Heart left ventricle (tissue), 16 donors: Measurements from ENCODE around the gene NOTCH2NLA. TPM values are rescaled to one million over a fixed set of nuclear protein-coding genes. Genes with fewer than 3 reads are reported as not detected.
"Not testable (repeated sequence)": the region's sequence is repeated elsewhere in the genome, so short reads cannot be mapped to it uniquely, and the experiment has no call there.

Experiments
- ATAC-seq, 4 donors: fragments of 200-7000 bp; cut with Tn5 transposase; one replicate each; pipeline ENCODE4 v1.9.1; 2020 to 2022; ENCODE audit warnings: moderate library complexity in 4 of 4, mild to moderate bottlenecking in 3 of 4, moderate number of reproducible peaks in 1 of 4
- DNase-seq, 5 donors: peaks; one replicate each; pipeline ENCODE4 v3.0.0-alpha.2; 2020
- H3K27ac ChIP-seq, 12 donors: fragments of 200-600 bp; sonication (generic) in 4 of 12; one replicate each; pipeline versions ENCODE4 v1.5.0 to v1.8.0; 2016 to 2022; ENCODE audit warnings: mild to moderate bottlenecking in 2 of 12
- H3K27me3 ChIP-seq, 9 donors: fragments of 200-600 bp; sonication (generic) in 2 of 9; one replicate each; pipeline versions ENCODE4 v1.5.1 to v1.8.0; 2016 to 2022; ENCODE audit warnings: mild to moderate bottlenecking in 3 of 9
- H3K36me3 ChIP-seq, 9 donors: fragments of 200-600 bp; sonication (generic) in 2 of 9; one replicate each; pipeline versions ENCODE4 v1.5.0 to v1.8.0; 2018 to 2022; ENCODE audit warnings: mild to moderate bottlenecking in 2 of 9
- H3K4me1 ChIP-seq, 12 donors: fragments of 200-600 bp; sonication (generic) in 4 of 12; one replicate each; pipeline versions ENCODE4 v1.5.0 to v1.8.0; 2016 to 2022; ENCODE audit warnings: mild to moderate bottlenecking in 3 of 12
- H3K4me3 ChIP-seq, 12 donors: fragments of 200-600 bp; sonication (generic) in 4 of 12; one replicate each; pipeline versions ENCODE4 v1.5.0 to v1.8.0; 2017 to 2022; ENCODE audit warnings: mild to moderate bottlenecking in 9 of 12, moderate library complexity in 4 of 12
- H3K9me3 ChIP-seq, 12 donors: fragments of 200-600 bp; sonication (generic) in 4 of 12; one replicate each; pipeline versions ENCODE4 v1.5.0 to v1.8.0; 2016 to 2022; ENCODE audit warnings: mild to moderate bottlenecking in 1 of 12
- WGBS, 4 donors: extraction: QIAGEN DNeasy Blood & Tissue Kit in 2 of 4; methylation state at CpG; one replicate each; pipeline versions ENCODE4 v1.1.5 to v1.1.7; 2013 to 2018; 5-methylcytosine and 5-hydroxymethylcytosine counted together
- intact Hi-C, 10 donors: fragments of 100-400 bp; cut with DNase I; formaldehyde crosslinking; loops; one replicate each; pipeline versions ENCODE4 v1.11.1 to v1.14.2; 2022
- polyA plus RNA-seq, 2 donors: library from polyadenylated mRNA; stranded (reverse); fragments of 200-250 nt; gene quantifications; one replicate each; pipeline ENCODE4 v1.2.3, GENCODE V29; 2013
- total RNA-seq, 9 donors: library from RNA; depleted of rRNA in 2 of 9; stranded (reverse); fragments of >200 nt in 2 of 9; fragmentation: NEBNext Ultra II Directional in 3 of 9; extraction: Animal tissue kit (Norgen Biotek cat#: 25700) in 3 of 9; gene quantifications; one replicate each; pipeline versions ENCODE4 v1.1.0 to v1.2.4, GENCODE V29; 2016 to 2023
- donor health status: ischemic (EF 13 %, LVEDD 7.1; RV severe dilation, severe dysfunction).
- donor health status: healthy with polysubstance abuse.
- donor health status: DM: no; HTN: yes; CAD: no.
- donor health status: DM: no; HTN: no; CAD: no.
- donor health status: ischemic (EF 25% LVEDD 6.9; RV normal size, moderate dysfunction).
- donor health status: ischemic (EF 25% LVEDD 5.7; RV mildly dilated, moderate dysfunction).
- donor health status: healthy.
- donor health status: DM: yes; HTN: yes; CAD: no.
- donor health status: ischemic (EF 35%, LVEDD 5.7; RV mildly dilated, moderate dysfunction).
- donor health status: nonischemic (EF 11% LVEDD 7.7; RV severe dilation, severe dysfunction).
- donor health status: DM: yes; HTN: yes; CAD: no.
- donor health status: PGD.
- donor health status: ischemic (EF 29% LVEDD 5.4; RV normal size, mild dysfunction).
- donor health status: nonischemic (EF 23%, LVEDD 6.1; RV moderate dilation, normal function).

The NOTCH2NLA gene
- total and polyA plus RNA-seq, 11 donors, result 6.1 to 32.2 (median 9.2) TPM

DNA sequence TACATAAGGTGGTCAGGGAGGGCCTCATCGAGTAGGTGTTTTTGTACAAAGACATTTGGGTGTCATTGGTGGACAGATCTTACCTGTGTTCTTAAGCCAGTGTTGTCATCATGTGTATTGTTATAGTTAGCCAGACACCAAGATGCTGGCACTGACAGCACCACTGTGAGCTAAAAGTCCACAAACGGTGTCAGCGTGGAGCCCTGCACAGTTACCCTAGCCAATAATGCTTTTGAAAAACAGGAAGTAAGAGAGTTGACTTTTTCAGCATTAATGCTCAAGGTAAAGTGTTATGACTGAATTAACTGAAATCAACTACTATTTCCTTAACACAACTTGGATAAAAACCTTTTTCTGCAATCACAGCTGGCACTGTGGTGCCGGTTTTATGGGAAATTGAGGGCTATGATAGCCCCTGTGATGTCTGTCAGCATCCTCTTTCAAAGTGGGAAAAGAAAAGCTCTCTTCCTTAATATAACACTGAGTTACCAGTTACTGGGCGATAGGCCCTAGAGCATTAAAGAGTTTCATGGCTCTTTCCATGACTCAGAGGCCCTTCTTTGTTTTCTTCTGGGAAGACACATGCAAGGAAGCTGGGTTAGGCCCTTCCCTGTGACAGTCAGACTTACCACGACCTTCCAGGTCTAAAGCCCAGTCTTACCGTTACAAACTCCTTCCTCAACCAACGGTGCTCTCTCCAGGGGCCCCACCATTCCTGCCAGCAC lies 31.3 kb upstream of the NOTCH2NLA start:
- H3K4me1 ChIP-seq, H3K27me3 ChIP-seq, DNase-seq, H3K9me3 ChIP-seq, H3K27ac ChIP-seq, H3K4me3 ChIP-seq, ATAC-seq, H3K36me3 ChIP-seq, intact Hi-C loops: not testable (repeated sequence)
- no CpG with 5 or more reads among the region's 8 CpGs for WGBS, 4 donors

DNA sequence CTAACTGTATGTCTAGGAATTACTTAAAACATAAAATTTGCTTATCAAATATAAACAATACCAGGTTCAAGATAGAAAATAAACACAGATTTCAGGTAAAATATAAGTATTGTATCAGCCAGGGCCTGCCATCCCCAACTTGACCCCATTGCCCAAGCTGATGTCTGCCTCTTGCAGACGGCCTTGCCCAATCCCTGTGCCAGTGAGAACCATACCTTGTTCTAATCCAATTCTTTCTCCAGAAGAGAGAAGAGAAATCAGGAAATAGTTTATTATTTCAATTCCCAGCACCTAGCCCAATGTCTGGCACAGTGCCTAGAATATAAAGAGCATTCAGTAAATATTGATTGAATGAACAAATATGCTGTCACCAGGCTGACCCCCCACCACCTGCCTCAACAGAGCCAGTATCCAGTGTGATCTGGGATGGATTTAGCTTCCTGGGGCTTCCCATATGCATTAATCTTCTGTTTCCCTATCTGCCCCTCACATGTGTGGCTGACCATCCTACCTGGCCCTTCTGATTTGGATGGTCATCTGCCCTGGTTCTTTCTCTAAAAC lies 29.3 kb upstream of the NOTCH2NLA start:
- H3K27me3 ChIP-seq, H3K36me3 ChIP-seq, H3K9me3 ChIP-seq, H3K27ac ChIP-seq, intact Hi-C loops, ATAC-seq, DNase-seq, H3K4me3 ChIP-seq, H3K4me1 ChIP-seq: not testable (repeated sequence)
- no CpG with 5 or more reads among the region's 1 CpG for WGBS, 4 donors

DNA sequence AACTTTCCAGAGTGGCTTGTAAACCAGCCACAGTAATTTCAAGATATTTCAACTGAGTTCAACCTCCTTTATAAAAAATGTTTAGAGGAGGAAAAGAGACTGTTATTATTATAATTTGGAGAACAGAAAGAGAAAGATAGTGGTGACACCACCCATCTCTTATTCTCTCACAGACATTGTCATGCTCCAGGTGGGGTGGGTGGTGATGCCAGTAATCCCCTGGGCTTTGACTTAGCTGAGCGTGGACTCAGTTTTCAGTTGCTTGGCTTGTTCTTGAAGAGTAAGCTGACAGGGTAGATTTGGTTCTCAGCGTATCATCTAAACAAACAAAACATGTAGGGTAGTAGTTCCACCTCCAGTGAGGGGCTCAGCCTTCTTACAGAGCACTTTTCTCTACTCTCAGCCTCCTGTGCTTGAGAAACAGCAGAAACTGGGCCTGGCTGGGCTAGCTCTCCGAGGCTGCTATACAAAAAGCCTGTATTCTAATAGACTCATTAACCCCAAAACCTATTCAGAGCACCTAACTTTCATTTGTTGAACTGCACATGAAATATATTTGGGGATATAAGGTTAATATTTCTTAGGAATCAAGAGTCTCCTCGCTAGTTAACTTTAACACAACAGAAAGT lies 25.9 kb upstream of the NOTCH2NLA start:
- peak in 1 of 5 donors; percentile 2 for DNase-seq
- H3K4me3 ChIP-seq, H3K27me3 ChIP-seq, H3K27ac ChIP-seq, ATAC-seq, H3K36me3 ChIP-seq, H3K9me3 ChIP-seq, intact Hi-C loops, H3K4me1 ChIP-seq: not testable (repeated sequence)
- 72 to 82% (median 80%) methylated on average over 1 of the region's 4 CpGs; no CpG with 5 or more reads in 1 of the 4 donors for WGBS, 4 donors

- H3K36me3 ChIP-seq, H3K27ac ChIP-seq, DNase-seq, H3K4me1 ChIP-seq, H3K9me3 ChIP-seq, intact Hi-C loops, ATAC-seq, H3K4me3 ChIP-seq, H3K27me3 ChIP-seq: not testable (repeated sequence)
- 40% methylated on average over 1 of the region's 4 CpGs; no CpG with 5 or more reads in 3 of the 4 donors for WGBS, 4 donors
Measured at GRCh38 chr1:146253249-146253855, 24.5 kb upstream of the NOTCH2NLA start.

DNA sequence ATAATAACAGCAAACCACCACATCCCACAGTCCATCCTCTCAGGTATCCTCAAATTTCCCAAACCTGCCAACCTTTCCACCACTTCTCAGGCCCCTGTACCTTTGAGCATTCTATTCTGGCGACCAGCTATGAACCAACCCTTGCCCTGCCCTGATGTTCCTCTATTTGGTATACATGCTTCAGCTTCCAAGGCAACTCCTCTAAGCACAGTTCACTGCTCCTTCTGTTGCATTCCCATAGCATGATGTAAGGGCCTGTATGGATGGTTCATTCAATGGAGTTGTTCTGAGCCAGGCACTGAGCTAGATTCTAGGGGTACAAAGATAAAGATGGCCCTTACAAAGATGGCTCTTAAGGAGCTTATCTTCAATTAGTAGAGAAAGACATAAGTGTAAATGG lies 22.7 kb upstream of the NOTCH2NLA start:
- DNase-seq, intact Hi-C loops: not testable (repeated sequence)
- WGBS, 4 donors, result no CpG with 5 or more reads among the region's 1 CpG

GRCh38 chr1:146248643-146249042 lies 19.8 kb upstream of the NOTCH2NLA start:
- H3K36me3 ChIP-seq, H3K27me3 ChIP-seq, ATAC-seq, DNase-seq, H3K27ac ChIP-seq, H3K4me1 ChIP-seq, H3K9me3 ChIP-seq, H3K4me3 ChIP-seq, intact Hi-C loops: not testable (repeated sequence)
- WGBS, 4 donors, result no CpG with 5 or more reads among the region's 4 CpGs

More for the DNA sequence above, 22.7 kb upstream of the NOTCH2NLA start:
- not testable (repeated sequence) for H3K4me1 ChIP-seq, H3K9me3 ChIP-seq, H3K27me3 ChIP-seq, H3K27ac ChIP-seq, ATAC-seq, H3K4me3 ChIP-seq, H3K36me3 ChIP-seq

- WGBS, 4 donors, result no CpG with 5 or more reads among the region's 2 CpGs
- H3K36me3 ChIP-seq, H3K27ac ChIP-seq, intact Hi-C loops, H3K4me1 ChIP-seq, H3K27me3 ChIP-seq, DNase-seq, H3K9me3 ChIP-seq, H3K4me3 ChIP-seq, ATAC-seq: not testable (repeated sequence)
Measured at GRCh38 chr1:146236626-146237025, 7.8 kb upstream of the NOTCH2NLA start.

GRCh38 chr1:146236026-146236601 lies 7.3 kb upstream of the NOTCH2NLA start:
- H3K9me3 ChIP-seq, intact Hi-C loops, H3K4me1 ChIP-seq, H3K27me3 ChIP-seq, H3K4me3 ChIP-seq, DNase-seq, ATAC-seq, H3K36me3 ChIP-seq, H3K27ac ChIP-seq: not testable (repeated sequence)
- WGBS, 4 donors, result no CpG with 5 or more reads among the region's 5 CpGs

GRCh38 chr1:146228144-146228682 lies 608 bp downstream of the NOTCH2NLA start:
- DNase-seq, result peak in 4 of 5 donors; percentile 15 to 36 (median 16)
- intact Hi-C loops, H3K27me3 ChIP-seq, H3K4me1 ChIP-seq, H3K9me3 ChIP-seq, H3K36me3 ChIP-seq: not testable (repeated sequence)
- WGBS, 4 donors, result 1% methylated on average over 16 to 17 of the region's 53 CpGs; no CpG with 5 or more reads in 2 of the 4 donors
- Histone ChIP-seq H3K4me3 (peak overlapping the region in 11 of 12 donors; percentile 41 to 69 (median 56)), H3K27ac (peak overlapping the region in 8 of 12 donors; percentile 57 to 89 (median 75))
- peak in 1 of 4 donors; percentile 59 for ATAC-seq

- H3K9me3 ChIP-seq, ATAC-seq, H3K4me1 ChIP-seq, intact Hi-C loops, H3K27me3 ChIP-seq, H3K36me3 ChIP-seq: not testable (repeated sequence)
- Histone ChIP-seq H3K4me3 (peak overlapping the region in 1 of 12 donors; percentile 17), H3K27ac (peak overlapping the region in 3 of 12 donors; percentile 4 to 43 (median 16))
- peak; percentile 18 to 61 (median 26) for DNase-seq
- 0 to 6% (median 0%) methylated on average over 1 to 2 of the region's 5 CpGs; no CpG with 5 or more reads in 1 of the 4 donors for WGBS, 4 donors
Measured at GRCh38 chr1:146174531-146174930, 54.3 kb downstream of the NOTCH2NLA start.
